ENCODE results near the gene MAL.
A peak's percentile ranks its signal among the peaks of the same experiment; 100 is the strongest.
"Not testable (repeated sequence)": the region's sequence is repeated elsewhere in the genome, so short reads cannot be mapped to it uniquely, and the experiment has no call there.

The MAL gene

GRCh38 chr2:95068256-95068655 lies 42.7 kb downstream of the MAL start:
- DNase-seq, result no peak

- no peak for DNase-seq
These were observed 44.0 kb downstream of the MAL start for GRCh38 chr2:95069465-95069864.

- no peak for DNase-seq
These were observed 46.3 kb downstream of the MAL start for GRCh38 chr2:95071856-95072255.

- no peak for DNase-seq
These were observed 46.9 kb downstream of the MAL start for GRCh38 chr2:95072424-95072823.

GRCh38 chr2:95073856-95074662 lies 48.6 kb downstream of the MAL start:
- DNase-seq, result no peak

- peak; percentile 63 to 65 for DNase-seq
These were observed 49.3 kb downstream of the MAL start for GRCh38 chr2:95074663-95075439.

GRCh38 chr2:95075440-95076132 lies 50.1 kb downstream of the MAL start:
- DNase-seq, result no peak

GRCh38 chr2:95076705-95077529 lies 51.4 kb downstream of the MAL start:
- peak; percentile 91 to 93 for DNase-seq

- DNase-seq, result no peak
These were observed 52.0 kb downstream of the MAL start for GRCh38 chr2:95077530-95077825.

GRCh38 chr2:95077861-95078603 lies 52.5 kb downstream of the MAL start:
- DNase-seq, result no peak

- no peak for DNase-seq
These were observed 53.7 kb downstream of the MAL start for GRCh38 chr2:95079199-95079683.

- no peak for DNase-seq
These were observed 57.0 kb downstream of the MAL start for GRCh38 chr2:95082477-95082876.

GRCh38 chr2:95086017-95086416 lies 60.5 kb downstream of the MAL start:
- DNase-seq, result no peak

GRCh38 chr2:95087379-95087778 lies 61.9 kb downstream of the MAL start:
- no peak for DNase-seq

- no peak for DNase-seq
These were observed 66.5 kb downstream of the MAL start for GRCh38 chr2:95091885-95092555.

- not testable (repeated sequence) for DNase-seq
These were observed 72.8 kb downstream of the MAL start for GRCh38 chr2:95098273-95098672.

GRCh38 chr2:95099910-95100309 lies 74.4 kb downstream of the MAL start:
- no peak for DNase-seq
